Putamen (tissue), 1 donor: ENCODE results near the gene TXNDC2.
"Not testable (repeated sequence)": the region's sequence is repeated elsewhere in the genome, so short reads cannot be mapped to it uniquely, and the experiment has no call there.

Source experiments
- DNase-seq: peaks from one replicate; pipeline ENCODE4 v3.0.0-alpha.2; 2016; ENCODE audit warnings: low spot score

Gene TXNDC2

GRCh38 chr18:9885170-9886004, at the start of gene TXNDC2:
Gene TXNDC2 (plus strand): TSS chr18:9885973. CDS start chr18:9886681, 708 bp downstream.
- DNase-seq: no peak

- no peak for DNase-seq
Observed at GRCh38 chr18:9838144-9838877, 47.5 kb upstream of the TXNDC2 start.

GRCh38 chr18:9839211-9839610, 46.6 kb upstream of the TXNDC2 start:
- DNase-seq: no peak

- DNase-seq: no peak
Observed at GRCh38 chr18:9839853-9840252, 45.9 kb upstream of the TXNDC2 start.

- DNase-seq: no peak
Observed at GRCh38 chr18:9841752-9842151, 44.0 kb upstream of the TXNDC2 start.

- no peak for DNase-seq
Observed at GRCh38 chr18:9842448-9842847, 43.3 kb upstream of the TXNDC2 start.

GRCh38 chr18:9845256-9845655, 40.5 kb upstream of the TXNDC2 start:
- no peak for DNase-seq

- no peak for DNase-seq
Observed at GRCh38 chr18:9846162-9846925, 39.4 kb upstream of the TXNDC2 start.

GRCh38 chr18:9848170-9848879, 37.4 kb upstream of the TXNDC2 start:
- no peak for DNase-seq

- no peak for DNase-seq
Observed at GRCh38 chr18:9849407-9850283, 36.1 kb upstream of the TXNDC2 start.

- DNase-seq: no peak
Observed at GRCh38 chr18:9850309-9850708, 35.5 kb upstream of the TXNDC2 start.

- no peak for DNase-seq
Observed at GRCh38 chr18:9851511-9851910, 34.3 kb upstream of the TXNDC2 start.

GRCh38 chr18:9852266-9853081, 33.3 kb upstream of the TXNDC2 start:
- DNase-seq: no peak

GRCh38 chr18:9854801-9855676, 30.7 kb upstream of the TXNDC2 start:
- DNase-seq: no peak

- DNase-seq: no peak
Observed at GRCh38 chr18:9855681-9856080, 30.1 kb upstream of the TXNDC2 start.

GRCh38 chr18:9856092-9856491, 29.7 kb upstream of the TXNDC2 start:
- DNase-seq: no peak

GRCh38 chr18:9857479-9857998, 28.2 kb upstream of the TXNDC2 start:
- DNase-seq: not testable (repeated sequence)

- DNase-seq: no peak
Observed at GRCh38 chr18:9858642-9859041, 27.1 kb upstream of the TXNDC2 start.

GRCh38 chr18:9859232-9859631, 26.5 kb upstream of the TXNDC2 start:
- no peak for DNase-seq
